Activated CD4-positive, CD25-positive, alpha-beta regulatory T cell treated with anti-CD3 and anti-CD28 coated beads, Interleukin-2, amount 50 U/mL, for 24 hours (primary cell): ENCODE data around the gene CUL7.
"Not testable (repeated sequence)": the region's sequence is repeated elsewhere in the genome, so short reads cannot be mapped to it uniquely, and the experiment has no call there.

Source experiments
- ATAC-seq, 2 donors: fragments of 150-1000 bp; cut with Tn5 transposase; one replicate each; pipeline ENCODE4 v1.10.0; 2021; ENCODE audit warnings: mild to moderate bottlenecking in 1 of 2, moderate library complexity in 1 of 2

CUL7 gene

GRCh38 chr6:43013843-43014433 is 39.7 kb downstream of the CUL7 start, which contains the start of the genes KLHDC3 and MEA1:
Gene KLHDC3 (plus strand): TSS chr6:43014249. CDS start chr6:43017193, 2,944 bp downstream.
Gene MEA1 (minus strand): TSS chr6:43013946. CDS start chr6:43013813, 133 bp downstream.
- ATAC-seq, result peak; percentile 95 to 97

- ATAC-seq, result peak; percentile 5 to 10
These were observed 40.4 kb downstream of the CUL7 start for GRCh38 chr6:43013097-43013842.

- ATAC-seq, result no peak
These were observed 41.3 kb downstream of the CUL7 start for GRCh38 chr6:43012364-43012763.

- ATAC-seq, result no peak
These were observed 42.4 kb downstream of the CUL7 start for GRCh38 chr6:43011207-43011606.

- no peak for ATAC-seq
These were observed 44.5 kb downstream of the CUL7 start for GRCh38 chr6:43009124-43009523.

GRCh38 chr6:43007126-43007525 is 46.5 kb downstream of the CUL7 start:
- ATAC-seq, result no peak

GRCh38 chr6:43006251-43006650 is 47.4 kb downstream of the CUL7 start:
- ATAC-seq, result no peak

- ATAC-seq, result no peak
These were observed 47.8 kb downstream of the CUL7 start for GRCh38 chr6:43005844-43006243.

- no peak for ATAC-seq
These were observed 51.8 kb downstream of the CUL7 start for GRCh38 chr6:43001843-43002242.

- not testable (repeated sequence) for ATAC-seq
These were observed 55.4 kb downstream of the CUL7 start for GRCh38 chr6:42998205-42998604.

- no peak for ATAC-seq
These were observed 57.1 kb downstream of the CUL7 start for GRCh38 chr6:42996513-42996912.

- ATAC-seq, result no peak
These were observed 60.2 kb downstream of the CUL7 start for GRCh38 chr6:42993445-42993844.

- no peak for ATAC-seq
These were observed 63.7 kb downstream of the CUL7 start for GRCh38 chr6:42989923-42990322.

- ATAC-seq, result no peak
These were observed 65.1 kb downstream of the CUL7 start for GRCh38 chr6:42988486-42989020.
